CD4-positive, alpha-beta T cell (primary cell): ENCODE results near the gene NR3C2. TPM values are rescaled to one million over a fixed set of nuclear protein-coding genes. Genes with fewer than 3 reads are reported as not detected.

Source experiments
- ATAC-seq: fragments of 200-7000 bp; cut with Tn5 transposase; one replicate; pipeline ENCODE4 v1.10.0; 2022; ENCODE audit warnings: mild to moderate bottlenecking; ENCODE audit not compliant: poor library complexity
- CTCF ChIA-PET: fragments of 350-600 bp; sonication (Branson Sonifier 250); formaldehyde crosslinking; loops from one replicate; lab custom pipeline; 2021; ENCODE audit warnings: antibody characterized with exemption, inconsistent platforms; lab: Charles Lee
- POLR2A ChIA-PET: fragments of 350-600 bp; sonication (Branson Sonifier 250); formaldehyde crosslinking; loops from one replicate; lab custom pipeline; 2021; ENCODE audit warnings: antibody characterized with exemption, inconsistent platforms; lab: Charles Lee
- DNase-seq, 14 experiments: peaks; one replicate each; pipeline ENCODE4 v3.0.0-alpha.2; 2013 to 2020; ENCODE audit warnings: mixed read lengths in 2 of 14
- H3K27ac ChIP-seq, 2 donors: one replicate each; pipeline versions ENCODE4 v1.5.1 to v1.7.0; 2013; ENCODE audit warnings: low read length in 2 of 2, low read depth in 1 of 2, mild to moderate bottlenecking in 1 of 2
- H3K27me3 ChIP-seq, 2 experiments: 1 replicate in 1 of 2; 2 replicates in 1 of 2; pipeline versions ENCODE4 v1.6.1 to v1.7.0; 2013; ENCODE audit warnings: low read length in 2 of 2, control low read depth in 1 of 2, mild to moderate bottlenecking in 1 of 2, moderate library complexity in 1 of 2; ENCODE audit not compliant: insufficient read depth in 2 of 2, control insufficient read depth in 1 of 2
- H3K36me3 ChIP-seq: one replicate; pipeline ENCODE4 v1.6.1; 2013; ENCODE audit warnings: low read length, control low read depth; ENCODE audit not compliant: insufficient read depth
- H3K4me1 ChIP-seq: one replicate; pipeline ENCODE4 v1.6.1; 2013; ENCODE audit warnings: low read length, control low read depth; ENCODE audit not compliant: insufficient read depth
- H3K4me3 ChIP-seq: one replicate; pipeline ENCODE4 v1.5.1; 2013; ENCODE audit warnings: mild to moderate bottlenecking, low read length, moderate library complexity
- H3K9me3 ChIP-seq, 2 experiments: 1 replicate in 1 of 2; 2 replicates in 1 of 2; pipeline versions ENCODE4 v1.6.1 to v1.7.0; 2013; ENCODE audit warnings: low read length in 2 of 2, mild to moderate bottlenecking in 2 of 2, control low read depth in 1 of 2, moderate library complexity in 1 of 2; ENCODE audit not compliant: control insufficient read depth in 1 of 2, insufficient read depth in 1 of 2
- H3K27ac Mint-ChIP-seq: one replicate; pipeline ENCODE4 v1.8.0; 2020; ENCODE audit warnings: mixed read lengths
- H3K27me3 Mint-ChIP-seq: one replicate; pipeline ENCODE4 v1.8.0; 2021; ENCODE audit warnings: mixed read lengths
- H3K36me3 Mint-ChIP-seq: one replicate; pipeline ENCODE4 v1.8.0; 2021; ENCODE audit warnings: low read depth, mixed read lengths
- H3K4me1 Mint-ChIP-seq: one replicate; pipeline ENCODE4 v1.8.0; 2021; ENCODE audit warnings: low read depth, mixed read lengths
- H3K4me3 Mint-ChIP-seq: one replicate; pipeline ENCODE4 v1.8.0; 2020; ENCODE audit warnings: mild to moderate bottlenecking, mixed read lengths
- H3K9me3 Mint-ChIP-seq: one replicate; pipeline ENCODE4 v1.8.0; 2020; ENCODE audit warnings: mixed read lengths
- intact Hi-C, 2 experiments: fragments of 100-400 bp; cut with DNase I in 1 of 2; cut with micrococcal nuclease in 1 of 2; formaldehyde crosslinking; loops; one replicate each; pipeline versions ENCODE4 v1.15.1 to v1.9.0; 2023 to 2025; cut with DNase I, micrococcal nuclease
- total RNA-seq, 174 experiments: library from RNA in 2 of 174; stranded (reverse) in 2 of 174; gene quantifications; one replicate each; pipeline ENCODE4 v1.2.3 and lab custom pipeline; 2021 to 2026
- TF ChIP-seq, protein P1 (sequence below): fragments of 200-600 bp; IDR thresholded peaks from one replicate; pipeline ENCODE4 v1.8.0; 2022; ENCODE audit warnings: antibody characterized with exemption, mild to moderate bottlenecking

NR3C2 gene
- total RNA-seq, 2 experiments from 2014 or later: 31.6 to 35.0 TPM

DNA sequence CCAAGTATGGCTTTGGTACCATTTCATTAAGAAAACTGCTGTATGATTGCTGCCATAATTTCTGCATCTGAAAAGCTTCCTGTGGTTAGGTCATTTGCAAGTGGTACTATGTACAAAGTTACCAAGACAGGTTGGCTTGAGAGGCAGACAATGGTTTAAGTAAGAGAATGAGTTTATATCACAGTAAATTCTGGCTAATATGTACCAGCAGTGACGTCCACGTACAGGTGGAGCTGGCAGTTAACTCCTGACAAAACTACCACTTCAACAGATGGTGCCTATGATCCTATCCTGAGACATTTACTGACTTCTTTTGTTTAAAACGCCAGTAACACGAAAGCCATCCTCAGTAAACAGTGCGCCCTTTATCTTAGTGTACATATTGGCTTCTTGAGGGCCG lies 198.4 kb downstream of the NR3C2 start:
- H3K4me1 Mint-ChIP-seq: peaks cover 16% of the 10 kb centered on the region
- intact Hi-C loops: no loop called here
- H3K9me3 Mint-ChIP-seq: no peaks in the 10 kb centered on the region
- no peak for ATAC-seq
- H3K4me1 ChIP-seq: peaks cover 3% of the 10 kb centered on the region
- no peaks in the 10 kb centered on the region for H3K36me3 ChIP-seq
- H3K27me3 ChIP-seq: no peaks in the 10 kb centered on the region
- no peak overlapping the region for H3K4me3 ChIP-seq
- ChIA-PET POLR2A (no interaction called here), CTCF (interaction anchor here (0.7 kb wide), 1 partner anchor 8 kb away, joined by 3 read pairs; no protein-coding TSS in a partner anchor)
- no peak overlapping the region for H3K4me3 Mint-ChIP-seq
- no peak overlapping the region for H3K27ac Mint-ChIP-seq
- no peaks in the 10 kb centered on the region for H3K9me3 ChIP-seq
- no peak for DNase-seq
- no peaks in the 10 kb centered on the region for H3K36me3 Mint-ChIP-seq
- H3K27me3 Mint-ChIP-seq: no peaks in the 10 kb centered on the region
- TF ChIP-seq, protein P1, sequence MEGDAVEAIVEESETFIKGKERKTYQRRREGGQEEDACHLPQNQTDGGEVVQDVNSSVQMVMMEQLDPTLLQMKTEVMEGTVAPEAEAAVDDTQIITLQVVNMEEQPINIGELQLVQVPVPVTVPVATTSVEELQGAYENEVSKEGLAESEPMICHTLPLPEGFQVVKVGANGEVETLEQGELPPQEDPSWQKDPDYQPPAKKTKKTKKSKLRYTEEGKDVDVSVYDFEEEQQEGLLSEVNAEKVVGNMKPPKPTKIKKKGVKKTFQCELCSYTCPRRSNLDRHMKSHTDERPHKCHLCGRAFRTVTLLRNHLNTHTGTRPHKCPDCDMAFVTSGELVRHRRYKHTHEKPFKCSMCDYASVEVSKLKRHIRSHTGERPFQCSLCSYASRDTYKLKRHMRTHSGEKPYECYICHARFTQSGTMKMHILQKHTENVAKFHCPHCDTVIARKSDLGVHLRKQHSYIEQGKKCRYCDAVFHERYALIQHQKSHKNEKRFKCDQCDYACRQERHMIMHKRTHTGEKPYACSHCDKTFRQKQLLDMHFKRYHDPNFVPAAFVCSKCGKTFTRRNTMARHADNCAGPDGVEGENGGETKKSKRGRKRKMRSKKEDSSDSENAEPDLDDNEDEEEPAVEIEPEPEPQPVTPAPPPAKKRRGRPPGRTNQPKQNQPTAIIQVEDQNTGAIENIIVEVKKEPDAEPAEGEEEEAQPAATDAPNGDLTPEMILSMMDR: no peak
- H3K27ac ChIP-seq: no peak overlapping the region

DNA sequence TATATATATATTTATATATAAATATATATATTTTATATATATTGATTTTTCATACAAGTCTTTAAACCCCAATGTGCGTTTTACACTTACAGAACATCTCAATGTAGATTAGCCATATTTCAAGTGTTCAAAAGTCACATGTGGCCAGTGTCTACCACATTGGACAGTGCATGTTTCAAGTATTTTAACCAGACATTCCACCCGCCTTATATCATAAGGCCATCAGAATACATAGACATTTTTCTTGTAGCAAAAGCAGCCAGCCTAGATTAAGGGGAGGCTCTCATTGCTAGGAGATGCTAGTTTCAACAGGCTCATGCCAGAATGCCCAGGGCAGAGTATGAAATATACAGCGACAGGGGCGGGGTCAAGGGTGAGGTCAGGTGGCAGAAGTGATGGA lies 202.0 kb downstream of the NR3C2 start:
- Mint-ChIP-seq H3K27me3 (no peaks in the 10 kb centered on the region), H3K9me3 (no peaks in the 10 kb centered on the region), H3K4me1 (peaks cover 4% of the 10 kb centered on the region), H3K4me3 (no peak overlapping the region), H3K36me3 (peaks cover 5% of the 10 kb centered on the region), H3K27ac (no peak overlapping the region)
- Histone ChIP-seq H3K27me3 (no peaks in the 10 kb centered on the region), H3K4me1 (peaks cover 3% of the 10 kb centered on the region), H3K9me3 (no peaks in the 10 kb centered on the region), H3K4me3 (no peak overlapping the region), H3K36me3 (no peaks in the 10 kb centered on the region), H3K27ac (no peak overlapping the region)
- no peak for DNase-seq
- intact Hi-C loops: no loop called here
- ATAC-seq: no peak
- ChIA-PET POLR2A (no interaction called here), CTCF (no interaction called here)
- TF ChIP-seq, protein P1: no peak

DNA sequence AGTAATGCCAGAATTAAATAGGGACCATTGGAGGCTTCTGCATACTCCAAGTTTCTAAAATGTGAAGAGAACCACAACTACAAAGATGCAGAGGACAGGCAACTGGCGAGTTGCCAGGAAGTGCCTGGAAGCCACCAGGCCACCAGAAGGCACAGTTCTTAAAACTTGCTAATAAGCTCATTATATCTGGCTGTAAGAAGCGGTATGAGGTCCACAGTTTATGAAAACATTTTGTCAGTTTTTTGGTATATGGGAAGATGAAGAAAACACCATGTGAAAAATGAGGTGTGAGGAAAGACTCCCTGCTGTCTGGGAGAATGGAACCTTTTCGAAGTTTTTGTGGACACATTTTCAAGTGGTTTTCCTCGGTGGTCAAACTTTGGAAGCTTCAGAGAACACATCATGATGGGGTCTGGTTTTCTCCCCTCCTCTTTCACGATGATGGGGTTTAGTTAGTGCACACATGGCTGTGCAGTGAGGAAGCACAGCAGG lies 202.7 kb downstream of the NR3C2 start:
- Histone ChIP-seq H3K9me3 (no peaks in the 10 kb centered on the region), H3K36me3 (no peaks in the 10 kb centered on the region), H3K27ac (no peak overlapping the region), H3K4me3 (no peak overlapping the region), H3K4me1 (peaks cover 3% of the 10 kb centered on the region), H3K27me3 (no peaks in the 10 kb centered on the region)
- CTCF ChIA-PET: no interaction called here
- Mint-ChIP-seq H3K4me3 (no peak overlapping the region), H3K4me1 (peaks cover 4% of the 10 kb centered on the region), H3K27me3 (no peaks in the 10 kb centered on the region), H3K9me3 (no peaks in the 10 kb centered on the region), H3K27ac (no peak overlapping the region), H3K36me3 (peaks cover 5% of the 10 kb centered on the region)
- no peak for ATAC-seq
- POLR2A ChIA-PET: no interaction called here
- DNase-seq: peak in 4 of 14 experiments; percentile 4 to 29 (median 18)
- TF ChIP-seq, protein P1: no peak
- intact Hi-C loops: no loop called here
